Measurements from ENCODE around the gene MARK3. TPM values are rescaled to one million over a fixed set of nuclear protein-coding genes. Genes with fewer than 3 reads are reported as not detected.

Gene MARK3
- total RNA-seq, 1 donor from 2014 or later: 124 TPM

DNA sequence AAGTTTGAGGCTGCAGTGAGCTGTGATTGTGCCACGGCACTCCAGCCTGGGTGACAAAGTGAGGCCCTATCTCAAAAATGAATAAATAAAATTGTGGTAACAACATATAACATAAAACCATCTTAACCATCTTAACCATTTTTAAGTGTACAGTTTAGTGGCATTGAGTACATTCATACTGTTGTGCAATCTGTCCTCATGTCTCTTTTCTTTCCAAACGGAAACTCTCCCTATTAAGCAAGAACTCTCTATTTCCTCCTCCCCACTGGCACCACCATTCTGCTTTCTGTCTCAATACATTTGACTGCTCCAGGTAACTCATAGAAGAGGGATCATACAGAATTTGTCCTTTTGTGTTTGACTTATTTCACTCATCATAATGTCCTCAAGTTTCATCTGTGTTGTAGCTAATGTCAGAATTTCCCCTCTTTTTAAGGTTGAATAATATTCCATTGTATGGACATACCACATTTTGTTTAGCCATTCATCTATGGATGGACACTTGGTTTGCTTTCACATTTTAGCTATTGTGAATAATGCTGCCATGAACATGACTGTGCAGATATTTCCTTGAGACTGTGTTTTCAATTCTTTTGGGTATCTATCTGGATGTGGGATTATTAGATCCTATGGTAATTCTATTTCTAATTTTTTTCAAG lies 4.4 kb upstream of the MARK3 start:
- H3K4me3 ChIP-seq (ENCODE audit: insufficient read depth, low read depth, low read length): no peak overlapping the region
- DNase-seq (ENCODE audit: low read depth) (no peak), FAIRE-seq (no peak)
- Mint-ChIP-seq H3K27ac (ENCODE audit: unreplicated experiment) (no peak overlapping the region), H3K9me3 (ENCODE audit: unreplicated experiment) (peaks cover 7% of the 10 kb centered on the region), H3K36me3 (ENCODE audit: low read depth, unreplicated experiment) (peaks cover 1% of the 10 kb centered on the region), H3K4me1 (ENCODE audit: low read depth, unreplicated experiment) (peaks cover 12% of the 10 kb centered on the region), H3K27me3 (ENCODE audit: low read depth, unreplicated experiment) (peaks cover 8% of the 10 kb centered on the region), H3K4me3 (ENCODE audit: unreplicated experiment) (no peak overlapping the region)
- H3K79me2 ChIP-seq (ENCODE audit: insufficient read depth, low read length): peaks cover 6% of the 10 kb centered on the region
- no peak overlapping the region for H3K4me2 ChIP-seq (ENCODE audit: low read length)
- peaks cover 10% of the 10 kb centered on the region for H3K4me1 ChIP-seq (ENCODE audit: insufficient read depth, low read length)
- H3K9ac ChIP-seq (ENCODE audit: low read length): no peak overlapping the region
- no peak overlapping the region for H2AFZ ChIP-seq (ENCODE audit: low read depth, low read length)
- peaks cover 2% of the 10 kb centered on the region for H4K20me1 ChIP-seq (ENCODE audit: insufficient read depth, low read length)
- no peaks in the 10 kb centered on the region for H3K27me3 ChIP-seq (ENCODE audit: insufficient read depth, low read length)
- H3K36me3 ChIP-seq (ENCODE audit: insufficient read depth, low read length): no peaks in the 10 kb centered on the region
- TF ChIP-seq EZH2 (IDR thresholded peaks at IDR 0.05; ENCODE audit: insufficient read depth, low read length): no peak
- TF ChIP-seq, protein P1, sequence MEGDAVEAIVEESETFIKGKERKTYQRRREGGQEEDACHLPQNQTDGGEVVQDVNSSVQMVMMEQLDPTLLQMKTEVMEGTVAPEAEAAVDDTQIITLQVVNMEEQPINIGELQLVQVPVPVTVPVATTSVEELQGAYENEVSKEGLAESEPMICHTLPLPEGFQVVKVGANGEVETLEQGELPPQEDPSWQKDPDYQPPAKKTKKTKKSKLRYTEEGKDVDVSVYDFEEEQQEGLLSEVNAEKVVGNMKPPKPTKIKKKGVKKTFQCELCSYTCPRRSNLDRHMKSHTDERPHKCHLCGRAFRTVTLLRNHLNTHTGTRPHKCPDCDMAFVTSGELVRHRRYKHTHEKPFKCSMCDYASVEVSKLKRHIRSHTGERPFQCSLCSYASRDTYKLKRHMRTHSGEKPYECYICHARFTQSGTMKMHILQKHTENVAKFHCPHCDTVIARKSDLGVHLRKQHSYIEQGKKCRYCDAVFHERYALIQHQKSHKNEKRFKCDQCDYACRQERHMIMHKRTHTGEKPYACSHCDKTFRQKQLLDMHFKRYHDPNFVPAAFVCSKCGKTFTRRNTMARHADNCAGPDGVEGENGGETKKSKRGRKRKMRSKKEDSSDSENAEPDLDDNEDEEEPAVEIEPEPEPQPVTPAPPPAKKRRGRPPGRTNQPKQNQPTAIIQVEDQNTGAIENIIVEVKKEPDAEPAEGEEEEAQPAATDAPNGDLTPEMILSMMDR (IDR thresholded peaks at IDR 0.05; ENCODE audit: insufficient read depth, low read depth, low read length): no peak
- H3K27ac ChIP-seq (ENCODE audit: low read depth, low read length): no peak overlapping the region
- H3K9me3 ChIP-seq (ENCODE audit: insufficient read depth, low read depth, low read length): no peaks in the 10 kb centered on the region

DNA sequence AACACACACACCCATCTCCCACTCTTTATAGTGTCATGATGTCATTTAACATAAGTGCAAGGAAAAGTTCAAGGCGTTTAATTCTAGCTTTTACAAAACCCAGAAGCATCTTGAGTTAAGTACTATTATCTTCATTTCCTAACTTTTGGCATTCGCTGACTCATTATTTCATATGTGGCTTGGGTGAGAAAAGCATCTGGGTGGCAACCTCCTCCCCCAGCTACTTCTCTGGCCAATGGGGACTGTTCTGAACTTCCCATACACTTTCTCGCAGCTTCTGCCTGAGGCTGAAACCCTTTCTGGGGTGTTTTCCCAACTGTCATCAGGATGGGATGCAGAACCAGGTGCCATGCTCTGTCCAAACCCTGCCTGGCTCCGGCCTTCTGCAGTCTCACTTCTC lies 2.8 kb upstream of the MARK3 start:
- peaks cover 22% of the 10 kb centered on the region for H3K79me2 ChIP-seq (ENCODE audit: insufficient read depth, low read length)
- peak overlapping the region; percentile 23 for H2AFZ ChIP-seq (ENCODE audit: low read depth, low read length)
- no peak overlapping the region for H3K4me3 ChIP-seq (ENCODE audit: insufficient read depth, low read depth, low read length)
- no peak overlapping the region for H3K9ac ChIP-seq (ENCODE audit: low read length)
- H3K4me2 ChIP-seq (ENCODE audit: low read length): peak overlapping the region; percentile 28
- Mint-ChIP-seq H3K9me3 (ENCODE audit: unreplicated experiment) (peaks cover 9% of the 10 kb centered on the region), H3K27ac (ENCODE audit: unreplicated experiment) (peak overlapping the region; percentile 96), H3K4me3 (ENCODE audit: unreplicated experiment) (peak overlapping the region; percentile 1), H3K27me3 (ENCODE audit: low read depth, unreplicated experiment) (peaks cover 8% of the 10 kb centered on the region), H3K36me3 (ENCODE audit: low read depth, unreplicated experiment) (peaks cover 3% of the 10 kb centered on the region), H3K4me1 (ENCODE audit: low read depth, unreplicated experiment) (peaks cover 14% of the 10 kb centered on the region)
- H3K9me3 ChIP-seq (ENCODE audit: insufficient read depth, low read depth, low read length): no peaks in the 10 kb centered on the region
- FAIRE-seq: no peak
- TF ChIP-seq, protein P1 (IDR thresholded peaks at IDR 0.05; ENCODE audit: insufficient read depth, low read depth, low read length): no peak
- no peak for TF ChIP-seq EZH2 (IDR thresholded peaks at IDR 0.05; ENCODE audit: insufficient read depth, low read length)
- peaks cover 12% of the 10 kb centered on the region for H3K4me1 ChIP-seq (ENCODE audit: insufficient read depth, low read length)
- no peaks in the 10 kb centered on the region for H3K36me3 ChIP-seq (ENCODE audit: insufficient read depth, low read length)
- no peaks in the 10 kb centered on the region for H3K27me3 ChIP-seq (ENCODE audit: insufficient read depth, low read length)
- peaks cover 17% of the 10 kb centered on the region for H4K20me1 ChIP-seq (ENCODE audit: insufficient read depth, low read length)
- DNase-seq (ENCODE audit: low read depth): peak; percentile 71
- H3K27ac ChIP-seq (ENCODE audit: low read depth, low read length): no peak overlapping the region
